Esophagus muscularis mucosa (tissue), 4 donors: ENCODE measurements around the gene LHX4. TPM values are rescaled to one million over a fixed set of nuclear protein-coding genes. Genes with fewer than 3 reads are reported as not detected.

ENCODE experiments used
- DNase-seq: peaks from one replicate; pipeline ENCODE4 v3.0.0-alpha.2; 2017; ENCODE audit errors: extremely low spot score
- H3K27ac ChIP-seq, 4 donors: fragments of 200-600 bp; sonication (generic); replicated peaks in 1 of 4; 1 replicate in 3 of 4; 2 replicates in 1 of 4; pipeline ENCODE4 v1.5.1; 2016 to 2019; ENCODE audit warnings: mild to moderate bottlenecking in 1 of 4
- H3K27me3 ChIP-seq, 4 donors: fragments of 200-600 bp; sonication (generic); one replicate each; pipeline versions ENCODE4 v1.5.1 to v1.6.0; 2016 to 2019
- H3K36me3 ChIP-seq, 4 donors: fragments of 200-600 bp; sonication (generic); one replicate each; pipeline ENCODE4 v1.5.1; 2016 to 2019
- H3K4me1 ChIP-seq, 4 donors: fragments of 200-600 bp; sonication (generic); one replicate each; pipeline ENCODE4 v1.5.1; 2016 to 2019
- H3K4me3 ChIP-seq, 4 donors: fragments of 200-600 bp; sonication (generic); 1 replicate in 2 of 4; 2 replicates in 2 of 4; pipeline ENCODE4 v1.5.1; 2016 to 2019; ENCODE audit warnings: mild to moderate bottlenecking in 4 of 4, moderate library complexity in 1 of 4
- H3K9me3 ChIP-seq, 4 donors: fragments of 200-600 bp; sonication (generic); 1 replicate in 3 of 4; 2 replicates in 1 of 4; pipeline ENCODE4 v1.5.1; 2016 to 2019
- CTCF ChIP-seq, 3 experiments: fragments of 200-600 bp in 2 of 3; fragments of 450-650 bp in 1 of 3; sonication (generic) in 2 of 3; IDR thresholded peaks; one replicate each; pipeline ENCODE4 v1.5.1; 2017 to 2019; ENCODE audit warnings: antibody characterized with exemption in 3 of 3, mild to moderate bottlenecking in 2 of 3, moderate library complexity in 1 of 3
- EP300 ChIP-seq: sonication (generic); formaldehyde crosslinking; IDR thresholded peaks from one replicate; pipeline ENCODE4 v1.6.1; 2017; ENCODE audit warnings: antibody characterized with exemption
- POLR2A ChIP-seq: fragments of 450-650 bp; IDR thresholded peaks from one replicate; pipeline ENCODE4 v1.6.1; 2017; ENCODE audit warnings: antibody characterized with exemption, moderate library complexity, mild to moderate bottlenecking, low read depth
- POLR2AphosphoS5 ChIP-seq, 2 donors: sonication (generic); formaldehyde crosslinking; IDR thresholded peaks; one replicate each; pipeline ENCODE4 v1.6.1; 2017; ENCODE audit warnings: antibody characterized with exemption in 2 of 2
- WGBS: methylation state at CpG from one replicate; pipeline ENCODE4 v1.1.5; 2018; 5-methylcytosine and 5-hydroxymethylcytosine counted together
- intact Hi-C: fragments of 100-400 bp; cut with DNase I; formaldehyde crosslinking; loops from one replicate; pipeline ENCODE4 v1.15.1; 2023
- total RNA-seq, 4 donors: library from RNA; depleted of rRNA; stranded (reverse); fragments of >200 nt; gene quantifications; one replicate each; pipeline versions ENCODE4 v1.1.0 to v1.2.1, GENCODE V29; 2016

LHX4 gene
- total RNA-seq, 4 donors from 2014 or later, result not detected

- H3K36me3 ChIP-seq, result peaks cover 0 to 20% (median 4%) of the 10 kb centered on the region in 4 donors
- TF ChIP-seq EP300, result no peak
- no peak for TF ChIP-seq POLR2A
- no peak for TF ChIP-seq CTCF (IDR thresholded peaks at IDR 0.05)
- no peak for TF ChIP-seq POLR2AphosphoS5 (IDR thresholded peaks at IDR 0.05)
- H3K27ac ChIP-seq, result no peak overlapping the region
- WGBS, result 78% methylated on average over 14 of the region's 14 CpGs
- no peak overlapping the region for H3K4me3 ChIP-seq
- no peaks in the 10 kb centered on the region for H3K27me3 ChIP-seq
- DNase-seq, result no peak
- no peaks in the 10 kb centered on the region for H3K9me3 ChIP-seq
- no peaks in the 10 kb centered on the region for H3K4me1 ChIP-seq
- intact Hi-C loops, result no loop called here
These were observed 39.8 kb downstream of the LHX4 start for GRCh38 chr1:180269645-180270529.

GRCh38 chr1:180270530-180271271 lies 40.6 kb downstream of the LHX4 start:
- WGBS, result 82% methylated on average over 6 of the region's 8 CpGs
- no peak for TF ChIP-seq POLR2A
- no peak for TF ChIP-seq EP300
- no peak for TF ChIP-seq POLR2AphosphoS5 (IDR thresholded peaks at IDR 0.05)
- no peak for TF ChIP-seq CTCF (IDR thresholded peaks at IDR 0.05)
- no peaks in the 10 kb centered on the region for H3K9me3 ChIP-seq
- no peak overlapping the region for H3K4me3 ChIP-seq
- H3K27ac ChIP-seq, result no peak overlapping the region
- DNase-seq, result no peak
- peaks cover 5 to 29% (median 9%) of the 10 kb centered on the region in 4 donors for H3K36me3 ChIP-seq
- intact Hi-C loops, result no loop called here
- no peaks in the 10 kb centered on the region for H3K27me3 ChIP-seq
- H3K4me1 ChIP-seq, result no peaks in the 10 kb centered on the region

GRCh38 chr1:180271272-180272255 lies 41.5 kb downstream of the LHX4 start:
- no peak overlapping the region for H3K4me3 ChIP-seq
- peaks cover 5 to 31% (median 12%) of the 10 kb centered on the region in 4 donors for H3K36me3 ChIP-seq
- no peaks in the 10 kb centered on the region for H3K9me3 ChIP-seq
- H3K27me3 ChIP-seq, result no peaks in the 10 kb centered on the region
- DNase-seq, result no peak
- intact Hi-C loops, result no loop called here
- no peak for TF ChIP-seq EP300
- TF ChIP-seq POLR2A, result no peak
- TF ChIP-seq POLR2AphosphoS5 (IDR thresholded peaks at IDR 0.05), result no peak
- TF ChIP-seq CTCF (IDR thresholded peaks at IDR 0.05), result no peak
- 84% methylated on average over 19 of the region's 23 CpGs for WGBS
- no peaks in the 10 kb centered on the region for H3K4me1 ChIP-seq
- no peak overlapping the region for H3K27ac ChIP-seq

- DNase-seq, result no peak
- Histone ChIP-seq H3K36me3 (peaks cover 5 to 31% (median 12%) of the 10 kb centered on the region in 4 donors), H3K27ac (no peak overlapping the region), H3K27me3 (no peaks in the 10 kb centered on the region), H3K9me3 (no peaks in the 10 kb centered on the region), H3K4me3 (no peak overlapping the region), H3K4me1 (no peaks in the 10 kb centered on the region)
- TF ChIP-seq CTCF (IDR thresholded peaks at IDR 0.05) (no peak), EP300 (no peak), POLR2A (no peak), POLR2AphosphoS5 (IDR thresholded peaks at IDR 0.05) (no peak)
- intact Hi-C loops, result no loop called here
- 94% methylated on average over 4 of the region's 4 CpGs for WGBS
These were observed 42.3 kb downstream of the LHX4 start for GRCh38 chr1:180272395-180272794.
